Liver (tissue), 9 donors: ENCODE measurements around the gene RPS6KA2. TPM values are rescaled to one million over a fixed set of nuclear protein-coding genes. Genes with fewer than 3 reads are reported as not detected.

Source experiments
- DNase-seq: peaks from one replicate; pipeline ENCODE4 v3.0.0-alpha.2; 2017; ENCODE audit warnings: low spot score
- H3K27ac ChIP-seq, 2 donors: one replicate each; pipeline ENCODE4 v1.7.0; 2013; ENCODE audit warnings: inconsistent platforms in 2 of 2, low read length in 2 of 2, control low read depth in 1 of 2, low read depth in 1 of 2, mild to moderate bottlenecking in 1 of 2
- H3K27me3 ChIP-seq, 4 donors: one replicate each; pipeline versions ENCODE4 v1.6.1 to v1.7.0; 2013; ENCODE audit warnings: low read length in 3 of 4, inconsistent platforms in 1 of 4, mild to moderate bottlenecking in 1 of 4, moderate library complexity in 1 of 4; ENCODE audit not compliant: control insufficient read depth in 4 of 4, insufficient read depth in 4 of 4
- H3K36me3 ChIP-seq, 4 donors: one replicate each; pipeline versions ENCODE4 v1.6.1 to v1.7.0; 2013; ENCODE audit warnings: low read length in 3 of 4, mild to moderate bottlenecking in 3 of 4, low read depth in 1 of 4, moderate library complexity in 1 of 4; ENCODE audit not compliant: control insufficient read depth in 4 of 4, insufficient read depth in 3 of 4
- H3K4me1 ChIP-seq, 4 donors: one replicate each; pipeline versions ENCODE4 v1.6.1 to v1.7.0; 2013; ENCODE audit warnings: low read length in 3 of 4, mild to moderate bottlenecking in 3 of 4, moderate library complexity in 1 of 4; ENCODE audit not compliant: control insufficient read depth in 4 of 4, insufficient read depth in 4 of 4
- H3K4me3 ChIP-seq, 3 donors: one replicate each; pipeline versions ENCODE4 v1.6.1 to v1.7.0; 2013; ENCODE audit warnings: low read length in 3 of 3, control low read depth in 1 of 3, low read depth in 1 of 3, mild to moderate bottlenecking in 1 of 3
- H3K9ac ChIP-seq, 2 donors: one replicate each; pipeline ENCODE4 v1.7.0; 2013; ENCODE audit warnings: low read length in 2 of 2, mild to moderate bottlenecking in 2 of 2, moderate library complexity in 2 of 2, control low read depth in 1 of 2, low read depth in 1 of 2
- H3K9me3 ChIP-seq, 4 donors: one replicate each; pipeline versions ENCODE4 v1.6.1 to v1.7.0; 2013; ENCODE audit warnings: low read length in 3 of 4; ENCODE audit not compliant: control insufficient read depth in 4 of 4
- CTCF ChIP-seq: fragments of 150-350 bp; IDR thresholded peaks from 2 replicates; pipeline ENCODE4 v1.5.1; 2017; ENCODE audit warnings: improper control_type of control experiment, low read depth, low read length; ENCODE audit not compliant: missing input control
- EGR1 ChIP-seq, 2 donors: IDR thresholded peaks; 2 replicates each; pipeline ENCODE4 v1.6.1; 2016 to 2018; ENCODE audit warnings: antibody characterized with exemption in 2 of 2, low read depth in 2 of 2
- FOXA1 ChIP-seq: IDR thresholded peaks from 2 replicates; pipeline ENCODE4 v1.6.1; 2016; ENCODE audit warnings: antibody characterized with exemption
- FOXA2 ChIP-seq: IDR thresholded peaks from 2 replicates; pipeline ENCODE4 v1.6.1; 2016; ENCODE audit warnings: antibody characterized with exemption
- GABPA ChIP-seq, 2 donors: IDR thresholded peaks in 1 of 2; conservative IDR thresholded peaks in 1 of 2; 2 replicates each; pipeline ENCODE4 v1.6.1; 2016; ENCODE audit warnings: antibody characterized with exemption in 2 of 2, mild to moderate bottlenecking in 1 of 2, moderate library complexity in 1 of 2
- HNF4G ChIP-seq: IDR thresholded peaks from 2 replicates; pipeline ENCODE4 v1.6.1; 2016; ENCODE audit warnings: antibody characterized with exemption
- JUND ChIP-seq, 2 donors: IDR thresholded peaks; 2 replicates each; pipeline ENCODE4 v1.6.1; 2016; ENCODE audit warnings: antibody characterized with exemption in 2 of 2
- MAX ChIP-seq: IDR thresholded peaks from 2 replicates; pipeline ENCODE4 v1.6.1; 2016; ENCODE audit warnings: antibody characterized with exemption
- NR2F2 ChIP-seq: IDR thresholded peaks from 2 replicates; pipeline ENCODE4 v1.6.1; 2016; ENCODE audit warnings: antibody characterized with exemption
- RAD21 ChIP-seq, 2 donors: IDR thresholded peaks; 2 replicates each; pipeline ENCODE4 v1.6.1; 2016; ENCODE audit warnings: antibody characterized with exemption in 2 of 2, mild to moderate bottlenecking in 2 of 2
- REST ChIP-seq: IDR thresholded peaks from 2 replicates; pipeline ENCODE4 v1.6.1; 2016; ENCODE audit warnings: antibody characterized with exemption, mild to moderate bottlenecking
- RXRA ChIP-seq, 2 donors: IDR thresholded peaks; 2 replicates each; pipeline ENCODE4 v1.6.1; 2017 to 2018; ENCODE audit warnings: antibody characterized with exemption in 2 of 2, mild to moderate bottlenecking in 1 of 2
- SP1 ChIP-seq: IDR thresholded peaks from 2 replicates; pipeline ENCODE4 v1.6.1; 2018; ENCODE audit warnings: antibody characterized with exemption, mild to moderate bottlenecking
- TAF1 ChIP-seq: conservative IDR thresholded peaks from 2 replicates; pipeline ENCODE4 v1.6.1; 2016; ENCODE audit warnings: antibody characterized with exemption, mild to moderate bottlenecking
- YY1 ChIP-seq: IDR thresholded peaks from 2 replicates; pipeline ENCODE4 v1.6.1; 2016; ENCODE audit warnings: antibody characterized with exemption, mild to moderate bottlenecking
- WGBS: extraction: QIAGEN DNeasy Blood & Tissue Kit; methylation state at CpG from one replicate; pipeline ENCODE4 v1.1.7; 2013; 5-methylcytosine and 5-hydroxymethylcytosine counted together
- polyA plus RNA-seq, 2 donors: library from polyadenylated mRNA; stranded (reverse) in 1 of 2; unstranded in 1 of 2; fragments of 200-250 nt in 1 of 2; fragments of >200 nt in 1 of 2; fragmentation: Nextera tagmentation in 1 of 2; extraction: Ambion mirVana in 1 of 2; gene quantifications; one replicate each; pipeline versions ENCODE4 v1.2.1 to v1.2.3, GENCODE V29; 2013 to 2015
- total RNA-seq, 2 donors: library from RNA; depleted of rRNA; stranded (reverse); fragments of >200 nt; gene quantifications; one replicate each; pipeline ENCODE4 v1.2.3, GENCODE V29; 2014
- TF ChIP-seq, protein P1 (sequence below): IDR thresholded peaks from 2 replicates; pipeline ENCODE4 v1.6.1; 2016; ENCODE audit warnings: antibody characterized with exemption
- donor health status: healthy.
- donor health status: healthy.
- donor health status: healthy.
- donor health status: healthy.
- donor health status: healthy.

Gene RPS6KA2
- total and polyA plus RNA-seq, 4 donors, result 2.5 to 9.0 (median 5.0) TPM

GRCh38 chr6:166617359-166617758 lies 9.7 kb downstream of the RPS6KA2 start (continued):
- TF ChIP-seq, protein P1, sequence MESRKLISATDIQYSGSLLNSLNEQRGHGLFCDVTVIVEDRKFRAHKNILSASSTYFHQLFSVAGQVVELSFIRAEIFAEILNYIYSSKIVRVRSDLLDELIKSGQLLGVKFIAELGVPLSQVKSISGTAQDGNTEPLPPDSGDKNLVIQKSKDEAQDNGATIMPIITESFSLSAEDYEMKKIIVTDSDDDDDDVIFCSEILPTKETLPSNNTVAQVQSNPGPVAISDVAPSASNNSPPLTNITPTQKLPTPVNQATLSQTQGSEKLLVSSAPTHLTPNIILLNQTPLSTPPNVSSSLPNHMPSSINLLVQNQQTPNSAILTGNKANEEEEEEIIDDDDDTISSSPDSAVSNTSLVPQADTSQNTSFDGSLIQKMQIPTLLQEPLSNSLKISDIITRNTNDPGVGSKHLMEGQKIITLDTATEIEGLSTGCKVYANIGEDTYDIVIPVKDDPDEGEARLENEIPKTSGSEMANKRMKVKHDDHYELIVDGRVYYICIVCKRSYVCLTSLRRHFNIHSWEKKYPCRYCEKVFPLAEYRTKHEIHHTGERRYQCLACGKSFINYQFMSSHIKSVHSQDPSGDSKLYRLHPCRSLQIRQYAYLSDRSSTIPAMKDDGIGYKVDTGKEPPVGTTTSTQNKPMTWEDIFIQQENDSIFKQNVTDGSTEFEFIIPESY, result no peak

DNA sequence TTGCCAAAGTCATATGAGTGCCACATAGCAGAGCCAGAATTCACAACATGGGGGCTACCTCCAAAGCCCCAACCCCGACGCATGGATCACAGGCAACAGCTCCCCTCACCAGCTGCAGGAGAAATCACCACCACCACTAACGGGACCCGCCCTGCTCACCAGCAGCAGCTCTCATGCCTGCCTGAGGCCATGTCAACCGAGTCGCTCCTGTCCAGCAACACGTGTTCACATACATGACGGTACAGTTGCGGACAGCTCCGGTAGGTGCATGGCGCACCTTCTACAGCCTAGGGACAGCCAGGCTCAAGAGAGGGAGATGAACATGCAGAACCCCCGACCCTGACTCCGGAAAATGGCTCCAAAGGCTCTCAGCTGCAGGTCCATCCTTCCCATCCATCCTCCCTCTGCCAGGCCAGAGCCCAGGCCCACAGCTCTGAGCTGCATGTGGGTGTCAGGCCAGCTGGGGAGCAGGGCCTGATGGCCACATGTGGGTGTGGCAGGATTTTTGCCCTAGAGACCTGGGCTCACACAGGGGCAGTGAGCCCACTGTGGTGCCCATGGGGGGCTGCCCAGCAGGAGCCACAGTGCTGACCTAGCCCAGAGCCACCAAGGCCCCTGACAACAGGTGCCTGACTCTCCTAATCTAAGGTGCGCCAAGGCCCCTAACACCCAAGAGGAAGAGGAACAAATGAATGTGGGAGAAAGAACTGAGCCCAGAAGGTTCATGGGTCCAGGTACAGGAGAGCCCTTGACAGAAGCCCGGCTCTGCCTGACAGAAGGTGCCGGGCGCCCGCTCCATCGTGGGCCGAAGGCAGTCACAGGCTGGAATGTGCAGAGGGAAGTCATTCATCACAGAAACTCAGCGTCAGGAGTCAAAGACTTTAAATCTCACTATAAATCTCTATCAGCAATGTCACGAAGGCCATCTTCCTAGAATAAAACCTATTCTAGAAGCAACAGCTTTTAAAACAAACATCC lies 10.5 kb downstream of the RPS6KA2 start:
- WGBS, result 97% methylated on average over 22 of the region's 22 CpGs
- Histone ChIP-seq H3K27me3 (no peaks in the 10 kb centered on the region), H3K9me3 (no peaks in the 10 kb centered on the region), H3K9ac (no peak overlapping the region), H3K36me3 (no peaks in the 10 kb centered on the region), H3K4me3 (no peak overlapping the region), H3K4me1 (peaks cover 0 to 6% (median 0%) of the 10 kb centered on the region in 4 donors), H3K27ac (no peak overlapping the region)
- no peak for DNase-seq
- TF ChIP-seq MAX, result no peak

- Histone ChIP-seq H3K27ac (no peak overlapping the region), H3K9ac (no peak overlapping the region), H3K4me1 (peaks cover 0 to 1% (median 0%) of the 10 kb centered on the region in 4 donors), H3K27me3 (no peaks in the 10 kb centered on the region), H3K4me3 (no peak overlapping the region), H3K36me3 (no peaks in the 10 kb centered on the region), H3K9me3 (no peaks in the 10 kb centered on the region)
- WGBS, result 88% methylated on average over 21 of the region's 21 CpGs
- TF ChIP-seq NR2F2, result peak; percentile 66
- no peak for TF ChIP-seq GABPA (IDR thresholded peaks at IDR 0.05 in 1 of 2, conservative IDR thresholded peaks at IDR 0.05 in 1 of 2)
- DNase-seq, result no peak
Observed at GRCh38 chr6:166615059-166615770, 11.8 kb downstream of the RPS6KA2 start.

- Histone ChIP-seq H3K36me3 (no peaks in the 10 kb centered on the region), H3K9me3 (no peaks in the 10 kb centered on the region), H3K4me3 (no peak overlapping the region), H3K9ac (no peak overlapping the region), H3K4me1 (no peaks in the 10 kb centered on the region), H3K27ac (no peak overlapping the region), H3K27me3 (no peaks in the 10 kb centered on the region)
- no peak for DNase-seq
- 95% methylated on average over 10 of the region's 10 CpGs for WGBS
- TF ChIP-seq RXRA (IDR thresholded peaks at IDR 0.05) (no peak), CTCF (no peak), TAF1 (no peak), REST (no peak), RAD21 (IDR thresholded peaks at IDR 0.05) (no peak), JUND (IDR thresholded peaks at IDR 0.05) (no peak), HNF4G (no peak), NR2F2 (no peak), GABPA (IDR thresholded peaks at IDR 0.05 in 1 of 2, conservative IDR thresholded peaks at IDR 0.05 in 1 of 2) (no peak), EGR1 (IDR thresholded peaks at IDR 0.05; ENCODE audit: low read depth in 2 of 2) (no peak), YY1 (no peak), MAX (no peak), FOXA2 (no peak), FOXA1 (no peak), SP1 (no peak)
Observed at GRCh38 chr6:166614589-166614988, 12.5 kb downstream of the RPS6KA2 start.
